HEK293 (cell line): ENCODE measurements around the gene IFT122.

ENCODE experiments used
- CTCF ChIA-PET: fragments of 350-600 bp; formaldehyde crosslinking; extraction: SDS; loops from one replicate; lab custom pipeline; 2021; ENCODE audit warnings: antibody characterized with exemption; lab: Yijun Ruan, JAX
- POLR2A ChIA-PET: fragments of 300-600 bp; formaldehyde crosslinking; extraction: SDS; loops from one replicate; lab custom pipeline; 2020; ENCODE audit warnings: antibody characterized with exemption, inconsistent platforms; lab: Yijun Ruan, JAX
- H3K27ac ChIP-seq: fragments of 200-500 bp; sonication (Bioruptor generic); 2 replicates; pipeline ENCODE4 v1.5.1; 2014; ENCODE audit warnings: low read depth, low read length, control low read depth, inconsistent platforms; ENCODE audit errors: extremely low read depth
- H3K36me3 ChIP-seq, 2 experiments: fragments of 200-500 bp in 1 of 2; sonication (Bioruptor generic) in 1 of 2; 1 replicate in 1 of 2; 2 replicates in 1 of 2; pipeline ENCODE4 v1.5.1; 2014 to 2017; ENCODE audit warnings: inconsistent platforms in 2 of 2, low read length in 2 of 2; ENCODE audit not compliant: control insufficient read depth in 2 of 2, insufficient read depth in 1 of 2
- H3K4me1 ChIP-seq: fragments of 200-500 bp; sonication (Bioruptor generic); 2 replicates; pipeline ENCODE4 v1.5.1; 2014; ENCODE audit warnings: mild to moderate bottlenecking, low read length, inconsistent platforms; ENCODE audit not compliant: control insufficient read depth, insufficient read depth
- H3K4me3 ChIP-seq: 2 replicates; pipeline ENCODE4 v1.5.1; 2011; ENCODE audit warnings: low read depth, mild to moderate bottlenecking, control low read depth, low read length, moderate library complexity
- H3K9me3 ChIP-seq: fragments of 200-500 bp; sonication (Bioruptor generic); 2 replicates; pipeline ENCODE4 v1.5.1; 2014; ENCODE audit warnings: low read depth, low read length, inconsistent platforms; ENCODE audit not compliant: control insufficient read depth, insufficient read depth
- CTCF ChIP-seq: fragments of 450-650 bp; formaldehyde crosslinking; IDR thresholded peaks from 2 replicates; pipeline ENCODE4 v1.5.1; 2016; ENCODE audit warnings: missing biosample characterization, missing genetic modification characterization
- GLIS1 ChIP-seq: fragments of 450-650 bp; formaldehyde crosslinking; IDR thresholded peaks from 2 replicates; pipeline ENCODE4 v1.5.1; 2016; ENCODE audit warnings: missing biosample characterization, missing genetic modification characterization
- HIC1 ChIP-seq: fragments of 450-650 bp; formaldehyde crosslinking; IDR thresholded peaks from 2 replicates; pipeline ENCODE4 v1.5.1; 2016; ENCODE audit warnings: missing biosample characterization, missing genetic modification characterization
- KLF9 ChIP-seq: fragments of 450-650 bp; formaldehyde crosslinking; IDR thresholded peaks from 2 replicates; pipeline ENCODE4 v1.5.1; 2016; ENCODE audit warnings: missing biosample characterization, missing genetic modification characterization, low read depth
- MZF1 ChIP-seq: fragments of 450-650 bp; formaldehyde crosslinking; IDR thresholded peaks from 2 replicates; pipeline ENCODE4 v1.5.1; 2017; ENCODE audit warnings: missing biosample characterization, missing genetic modification characterization, borderline replicate concordance
- PRDM10 ChIP-seq: fragments of 450-650 bp; formaldehyde crosslinking; IDR thresholded peaks from 2 replicates; pipeline ENCODE4 v1.5.1; 2016; ENCODE audit warnings: missing biosample characterization, missing genetic modification characterization
- PRDM4 ChIP-seq: fragments of 450-650 bp; formaldehyde crosslinking; IDR thresholded peaks from 2 replicates; pipeline ENCODE4 v1.5.1; 2017; ENCODE audit warnings: missing biosample characterization, missing genetic modification characterization
- ZBTB21 ChIP-seq: fragments of 450-650 bp; formaldehyde crosslinking; IDR thresholded peaks from 2 replicates; pipeline ENCODE4 v1.5.1; 2017; ENCODE audit warnings: missing biosample characterization, missing genetic modification characterization
- ZBTB6 ChIP-seq: fragments of 450-650 bp; formaldehyde crosslinking; IDR thresholded peaks from 2 replicates; pipeline ENCODE4 v1.5.1; 2017; ENCODE audit warnings: missing biosample characterization, missing genetic modification characterization
- ZNF2 ChIP-seq: fragments of 450-650 bp; formaldehyde crosslinking; IDR thresholded peaks from 2 replicates; pipeline ENCODE4 v1.5.1; 2016; ENCODE audit warnings: missing biosample characterization, missing genetic modification characterization
- ZNF23 ChIP-seq: fragments of 450-650 bp; formaldehyde crosslinking; IDR thresholded peaks from 2 replicates; pipeline ENCODE4 v1.5.1; 2016; ENCODE audit warnings: missing biosample characterization, missing genetic modification characterization, borderline replicate concordance
- ZNF350 ChIP-seq: fragments of 450-650 bp; formaldehyde crosslinking; IDR thresholded peaks from 2 replicates; pipeline ENCODE4 v1.5.0; 2017; ENCODE audit warnings: missing biosample characterization, mild to moderate bottlenecking, missing genetic modification characterization
- ZNF501 ChIP-seq: fragments of 450-650 bp; formaldehyde crosslinking; IDR thresholded peaks from 2 replicates; pipeline ENCODE4 v1.5.1; 2016; ENCODE audit warnings: missing biosample characterization, missing genetic modification characterization
- ZNF610 ChIP-seq: fragments of 450-650 bp; formaldehyde crosslinking; IDR thresholded peaks from 2 replicates; pipeline ENCODE4 v1.5.1; 2016; ENCODE audit warnings: missing biosample characterization, missing genetic modification characterization, borderline replicate concordance
- ZNF658 ChIP-seq: fragments of 450-650 bp; formaldehyde crosslinking; IDR thresholded peaks from 2 replicates; pipeline ENCODE4; 2016; ENCODE audit warnings: missing biosample characterization, missing genetic modification characterization
- ZNF792 ChIP-seq: fragments of 450-650 bp; formaldehyde crosslinking; IDR thresholded peaks from 2 replicates; pipeline ENCODE4 v1.5.1; 2016; ENCODE audit warnings: missing biosample characterization, missing genetic modification characterization
- ZXDB ChIP-seq: fragments of 450-650 bp; formaldehyde crosslinking; IDR thresholded peaks from 2 replicates; pipeline ENCODE4 v1.5.1; 2016; ENCODE audit warnings: missing biosample characterization, missing genetic modification characterization

Gene IFT122

GRCh38 chr3:129421236-129421883 lies 18.7 kb upstream of the IFT122 start:
- no peaks in the 10 kb centered on the region for H3K9me3 ChIP-seq
- H3K27ac ChIP-seq: no peak overlapping the region
- TF ChIP-seq ZBTB21 (tag by site-specific recombination): no peak
- TF ChIP-seq ZNF610: no peak
- no peak for TF ChIP-seq ZXDB (tag by site-specific recombination)
- TF ChIP-seq ZBTB6 (tag by site-specific recombination): no peak
- TF ChIP-seq PRDM4: no peak
- TF ChIP-seq ZNF23 (tag by site-specific recombination): no peak
- no peak for TF ChIP-seq PRDM10 (tag by site-specific recombination)
- TF ChIP-seq, all 188 proteins: peak for 0
- Histone ChIP-seq H3K36me3 (no peaks in the 10 kb centered on the region), H3K4me1 (no peaks in the 10 kb centered on the region), H3K4me3 (no peak overlapping the region)
- ChIA-PET CTCF (interaction anchor here (2.6 kb wide), 1 partner anchor 38 kb away, joined by 8 read pairs; no protein-coding TSS in a partner anchor), POLR2A (no interaction called here)

GRCh38 chr3:129421988-129422745 lies 17.9 kb upstream of the IFT122 start:
- H3K4me3 ChIP-seq: no peak overlapping the region
- H3K4me1 ChIP-seq: no peaks in the 10 kb centered on the region
- ChIA-PET CTCF (interaction anchor here (2.6 kb wide), 1 partner anchor 39 kb away, joined by 8 read pairs; no protein-coding TSS in a partner anchor), POLR2A (no interaction called here)
- TF ChIP-seq CTCF (tag by site-specific recombination) (no peak), HIC1 (no peak), ZNF350 (tag by site-specific recombination) (no peak), ZNF501 (tag by site-specific recombination) (no peak), ZNF2 (no peak), GLIS1 (no peak), ZNF658 (tag by site-specific recombination) (no peak), MZF1 (no peak), KLF9 (tag by site-specific recombination) (no peak), ZBTB21 (tag by site-specific recombination) (no peak), ZNF792 (no peak)
- H3K27ac ChIP-seq: no peak overlapping the region
- no peaks in the 10 kb centered on the region for H3K36me3 ChIP-seq
- H3K9me3 ChIP-seq: no peaks in the 10 kb centered on the region
